K562 (cell line): Measurements from ENCODE around the gene NPC1. TPM values are rescaled to one million over a fixed set of nuclear protein-coding genes. Genes with fewer than 3 reads are reported as not detected.

ENCODE experiments used
- CTCFL ChIP-seq: IDR thresholded peaks from 2 replicates; pipeline ENCODE4 v1.6.1; 2011; ENCODE audit warnings: borderline replicate concordance, low read depth, mild to moderate bottlenecking, moderate library complexity, low read length; ENCODE audit not compliant: insufficient read depth, poor library complexity, severe bottlenecking
- ERF ChIP-seq: fragments of 450-650 bp; formaldehyde crosslinking; IDR thresholded peaks from 2 replicates; pipeline ENCODE4 v1.4.0; 2020; ENCODE audit warnings: mild to moderate bottlenecking, mixed read lengths
- KLF13 ChIP-seq: fragments of 450-650 bp; IDR thresholded peaks from 2 replicates; pipeline ENCODE4 v1.6.1; 2016; ENCODE audit warnings: missing genetic modification characterization, low read depth, mild to moderate bottlenecking, missing compliant biosample characterization, moderate library complexity, borderline replicate concordance
- LEF1 ChIP-seq: fragments of 450-650 bp; IDR thresholded peaks from 2 replicates; pipeline ENCODE4 v1.6.1; 2016; ENCODE audit warnings: mild to moderate bottlenecking
- MAFG ChIP-seq: fragments of 450-650 bp; conservative IDR thresholded peaks from 2 replicates; pipeline ENCODE4 v1.6.1; 2016; ENCODE audit warnings: missing genetic modification characterization, missing compliant biosample characterization
- RBFOX2 ChIP-seq: fragments of 200-400 bp; formaldehyde crosslinking; IDR thresholded peaks from 2 replicates; pipeline ENCODE4 v1.6.1; 2017; ENCODE audit warnings: low read depth, mild to moderate bottlenecking, low read length, moderate library complexity
- RFX7 ChIP-seq: fragments of 250-450 bp; sonication (Bioruptor Pico); IDR thresholded peaks from 2 replicates; pipeline ENCODE4 v1.5.1; 2021; ENCODE audit warnings: mild to moderate bottlenecking
- SRSF1 ChIP-seq: fragments of 200-400 bp; formaldehyde crosslinking; IDR thresholded peaks from 2 replicates; pipeline ENCODE4 v1.6.1; 2017; ENCODE audit warnings: mild to moderate bottlenecking, low read depth, low read length, moderate library complexity
- STAT5B ChIP-seq: fragments of 250-450 bp; sonication (Bioruptor Pico); IDR thresholded peaks from 2 replicates; pipeline ENCODE4 v1.8.0; 2021; ENCODE audit warnings: mild to moderate bottlenecking, inconsistent platforms
- ZC3H4 ChIP-seq: sonication (generic); formaldehyde crosslinking; IDR thresholded peaks from 2 replicates; pipeline ENCODE4 v1.9.0; 2021; ENCODE audit warnings: missing genetic modification reagents, borderline replicate concordance
- polyA plus RNA-seq, 8 experiments: library from polyadenylated mRNA; depleted of rRNA in 4 of 8; stranded (reverse) in 5 of 8; unstranded in 3 of 8; fragments of >200 nt; fragmentation: Nextera tagmentation in 2 of 8; fragmentation: Illumina TruSeq in 1 of 8; extraction: Ambion mirVana in 2 of 8; extraction: Trizol in 1 of 8; gene quantifications; 2 replicates each; pipeline versions ENCODE4 v1.2.1 to v1.2.3, GENCODE V29; 2011 to 2014; ENCODE audit warnings: inconsistent platforms in 1 of 8, missing spikeins in 1 of 8
- total RNA-seq, 7 experiments: library from RNA; depleted of rRNA in 6 of 7; stranded (reverse); fragments of >200 nt in 6 of 7; fragmentation: Illumina TruSeq in 2 of 7; extraction: Trizol in 2 of 7; gene quantifications; 2 replicates each; pipeline versions ENCODE4 v1.2.1 to v1.2.3, GENCODE V29; 2011 to 2021; ENCODE audit warnings: low replicate concordance in 1 of 7
- TF ChIP-seq, protein P1 (sequence below): sonication (generic); IDR thresholded peaks from 2 replicates; pipeline ENCODE4 v1.6.1; 2016
- TF ChIP-seq, protein P2 (sequence below): fragments of 150-350 bp; IDR thresholded peaks from 2 replicates; pipeline ENCODE4 v1.6.1; 2014; ENCODE audit warnings: low read depth, mild to moderate bottlenecking, low read length, borderline replicate concordance
- TF ChIP-seq, protein P3 (sequence below): sonication (generic); formaldehyde crosslinking; IDR thresholded peaks from 2 replicates; pipeline ENCODE4 v1.8.1; 2023; ENCODE audit warnings: mild to moderate bottlenecking, missing genetic modification reagents, moderate library complexity
- TF ChIP-seq, protein P4 (sequence below): sonication (generic); formaldehyde crosslinking; IDR thresholded peaks from 2 replicates; pipeline ENCODE4 v1.9.0; 2022; ENCODE audit warnings: mild to moderate bottlenecking, missing genetic modification reagents

The NPC1 gene
- total and polyA plus RNA-seq, 9 of the 15 experiments (the other 6 are each of a cell fraction or from before 2014, with no cell fraction given), result 17.1 to 45.9 (median 27.6) TPM

- no peak for TF ChIP-seq STAT5B (CRISPR knock-in tag)
- no peak for TF ChIP-seq MAFG (tag)
- TF ChIP-seq, protein P1, sequence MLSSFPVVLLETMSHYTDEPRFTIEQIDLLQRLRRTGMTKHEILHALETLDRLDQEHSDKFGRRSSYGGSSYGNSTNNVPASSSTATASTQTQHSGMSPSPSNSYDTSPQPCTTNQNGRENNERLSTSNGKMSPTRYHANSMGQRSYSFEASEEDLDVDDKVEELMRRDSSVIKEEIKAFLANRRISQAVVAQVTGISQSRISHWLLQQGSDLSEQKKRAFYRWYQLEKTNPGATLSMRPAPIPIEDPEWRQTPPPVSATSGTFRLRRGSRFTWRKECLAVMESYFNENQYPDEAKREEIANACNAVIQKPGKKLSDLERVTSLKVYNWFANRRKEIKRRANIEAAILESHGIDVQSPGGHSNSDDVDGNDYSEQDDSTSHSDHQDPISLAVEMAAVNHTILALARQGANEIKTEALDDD, result peak; percentile 63
- no peak for TF ChIP-seq CTCFL
- TF ChIP-seq, protein P2, sequence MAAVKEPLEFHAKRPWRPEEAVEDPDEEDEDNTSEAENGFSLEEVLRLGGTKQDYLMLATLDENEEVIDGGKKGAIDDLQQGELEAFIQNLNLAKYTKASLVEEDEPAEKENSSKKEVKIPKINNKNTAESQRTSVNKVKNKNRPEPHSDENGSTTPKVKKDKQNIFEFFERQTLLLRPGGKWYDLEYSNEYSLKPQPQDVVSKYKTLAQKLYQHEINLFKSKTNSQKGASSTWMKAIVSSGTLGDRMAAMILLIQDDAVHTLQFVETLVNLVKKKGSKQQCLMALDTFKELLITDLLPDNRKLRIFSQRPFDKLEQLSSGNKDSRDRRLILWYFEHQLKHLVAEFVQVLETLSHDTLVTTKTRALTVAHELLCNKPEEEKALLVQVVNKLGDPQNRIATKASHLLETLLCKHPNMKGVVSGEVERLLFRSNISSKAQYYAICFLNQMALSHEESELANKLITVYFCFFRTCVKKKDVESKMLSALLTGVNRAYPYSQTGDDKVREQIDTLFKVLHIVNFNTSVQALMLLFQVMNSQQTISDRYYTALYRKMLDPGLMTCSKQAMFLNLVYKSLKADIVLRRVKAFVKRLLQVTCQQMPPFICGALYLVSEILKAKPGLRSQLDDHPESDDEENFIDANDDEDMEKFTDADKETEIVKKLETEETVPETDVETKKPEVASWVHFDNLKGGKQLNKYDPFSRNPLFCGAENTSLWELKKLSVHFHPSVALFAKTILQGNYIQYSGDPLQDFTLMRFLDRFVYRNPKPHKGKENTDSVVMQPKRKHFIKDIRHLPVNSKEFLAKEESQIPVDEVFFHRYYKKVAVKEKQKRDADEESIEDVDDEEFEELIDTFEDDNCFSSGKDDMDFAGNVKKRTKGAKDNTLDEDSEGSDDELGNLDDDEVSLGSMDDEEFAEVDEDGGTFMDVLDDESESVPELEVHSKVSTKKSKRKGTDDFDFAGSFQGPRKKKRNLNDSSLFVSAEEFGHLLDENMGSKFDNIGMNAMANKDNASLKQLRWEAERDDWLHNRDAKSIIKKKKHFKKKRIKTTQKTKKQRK, result no peak
- no peak for TF ChIP-seq ERF (CRISPR knock-in tag)
- TF ChIP-seq, protein P3, sequence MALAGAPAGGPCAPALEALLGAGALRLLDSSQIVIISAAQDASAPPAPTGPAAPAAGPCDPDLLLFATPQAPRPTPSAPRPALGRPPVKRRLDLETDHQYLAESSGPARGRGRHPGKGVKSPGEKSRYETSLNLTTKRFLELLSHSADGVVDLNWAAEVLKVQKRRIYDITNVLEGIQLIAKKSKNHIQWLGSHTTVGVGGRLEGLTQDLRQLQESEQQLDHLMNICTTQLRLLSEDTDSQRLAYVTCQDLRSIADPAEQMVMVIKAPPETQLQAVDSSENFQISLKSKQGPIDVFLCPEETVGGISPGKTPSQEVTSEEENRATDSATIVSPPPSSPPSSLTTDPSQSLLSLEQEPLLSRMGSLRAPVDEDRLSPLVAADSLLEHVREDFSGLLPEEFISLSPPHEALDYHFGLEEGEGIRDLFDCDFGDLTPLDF (CRISPR knock-in tag), result no peak
- TF ChIP-seq SRSF1, result no peak
- TF ChIP-seq ZC3H4 (CRISPR knock-in tag), result peak; percentile 55; the same call in 1 of the 2 replicates
- no peak for TF ChIP-seq KLF13
- TF ChIP-seq RFX7 (CRISPR knock-in tag), result no peak
- TF ChIP-seq, protein P4, sequence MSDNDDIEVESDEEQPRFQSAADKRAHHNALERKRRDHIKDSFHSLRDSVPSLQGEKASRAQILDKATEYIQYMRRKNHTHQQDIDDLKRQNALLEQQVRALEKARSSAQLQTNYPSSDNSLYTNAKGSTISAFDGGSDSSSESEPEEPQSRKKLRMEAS (CRISPR knock-in tag), result no peak
- peak; percentile 31; the same call in 1 of the 2 replicates for TF ChIP-seq RBFOX2
- TF ChIP-seq LEF1, result peak; percentile 92
Measured at GRCh38 chr18:23487738-23488570, 98.4 kb downstream of the NPC1 start (continued).
